ENCODE data around the gene FAM83F. TPM values are rescaled to one million over a fixed set of nuclear protein-coding genes. Genes with fewer than 3 reads are reported as not detected.
"Not testable (repeated sequence)": the region's sequence is repeated elsewhere in the genome, so short reads cannot be mapped to it uniquely, and the experiment has no call there.

Gene FAM83F
- 2.7 TPM for total RNA-seq

DNA sequence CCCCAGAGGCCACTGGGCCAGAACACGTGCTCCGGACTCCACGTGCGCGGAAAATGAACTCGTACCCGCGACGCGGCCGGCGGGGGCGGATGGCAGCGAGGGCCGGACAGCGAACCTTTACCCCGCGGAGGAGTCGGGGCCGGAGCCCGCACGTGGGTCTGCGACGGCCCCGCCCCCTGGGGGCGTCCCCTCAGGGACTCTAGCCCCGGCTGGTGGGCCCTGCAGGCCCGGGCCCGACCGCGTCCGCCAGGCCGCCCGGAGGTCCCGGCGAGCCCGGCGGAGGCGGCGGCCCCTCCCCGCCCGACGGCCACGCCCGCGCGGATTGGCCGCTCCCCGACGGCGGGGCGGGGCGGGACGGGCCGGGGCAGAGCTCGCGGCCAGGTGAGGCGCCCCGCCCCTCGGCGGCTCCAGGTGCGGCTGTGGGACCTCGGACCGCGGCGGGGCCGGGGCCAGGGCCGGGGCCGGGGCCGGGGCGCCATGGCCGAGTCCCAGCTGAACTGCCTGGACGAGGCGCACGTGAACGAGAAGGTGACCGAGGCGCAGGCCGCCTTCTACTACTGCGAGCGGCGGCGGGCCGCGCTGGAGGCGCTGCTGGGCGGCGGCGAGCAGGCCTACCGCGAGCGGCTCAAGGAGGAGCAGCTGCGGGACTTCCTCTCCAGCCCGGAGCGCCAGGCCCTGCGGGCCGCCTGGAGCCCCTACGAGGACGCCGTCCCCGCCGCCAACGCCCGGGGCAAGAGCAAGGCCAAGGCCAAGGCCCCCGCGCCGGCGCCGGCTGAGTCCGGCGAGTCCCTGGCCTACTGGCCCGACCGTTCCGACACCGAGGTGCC, at the start of gene FAM83F:
TSS of gene FAM83F (plus strand) at position 389 of the 827 bp plus-strand sequence. CDS start at position 478, 89 bp downstream.
- Histone ChIP-seq H3K27me3 (ENCODE audit: insufficient read depth, low read length) (peaks cover 47% of the 10 kb centered on the region), H3K4me3 (ENCODE audit: low read length) (no peak within 1 kb of the TSS), H3K4me1 (ENCODE audit: insufficient read depth, low read length) (peaks cover 10% of the 10 kb centered on the region)

DNA sequence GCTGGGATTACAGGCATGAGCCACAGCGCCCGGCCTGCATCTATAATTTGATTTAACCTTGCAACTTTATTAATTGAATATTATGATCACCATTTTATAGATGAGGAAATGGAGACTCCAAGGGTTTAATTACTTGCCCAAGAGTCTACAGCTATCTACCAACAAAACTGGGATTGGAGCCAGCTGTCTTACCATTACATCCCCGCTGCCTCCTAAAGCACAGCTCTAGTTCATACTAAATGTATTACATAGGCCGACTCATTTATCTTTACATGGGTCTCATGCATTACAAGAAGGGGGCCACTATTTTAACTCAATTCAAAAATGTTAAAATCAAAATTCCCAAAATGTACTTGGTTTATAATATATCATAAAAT, 48.6 kb upstream of the FAM83F start:
- Histone ChIP-seq H3K4me3 (ENCODE audit: low read length) (no peak overlapping the region), H3K4me1 (ENCODE audit: insufficient read depth, low read length) (peaks cover 80% of the 10 kb centered on the region), H3K9me3 (ENCODE audit: low read depth, low read length) (no peaks in the 10 kb centered on the region), H3K27me3 (ENCODE audit: insufficient read depth, low read length) (no peaks in the 10 kb centered on the region)

More for the DNA sequence above, at the start of gene FAM83F:
- H3K9me3 ChIP-seq (ENCODE audit: low read depth, low read length) = no peaks in the 10 kb centered on the region

DNA sequence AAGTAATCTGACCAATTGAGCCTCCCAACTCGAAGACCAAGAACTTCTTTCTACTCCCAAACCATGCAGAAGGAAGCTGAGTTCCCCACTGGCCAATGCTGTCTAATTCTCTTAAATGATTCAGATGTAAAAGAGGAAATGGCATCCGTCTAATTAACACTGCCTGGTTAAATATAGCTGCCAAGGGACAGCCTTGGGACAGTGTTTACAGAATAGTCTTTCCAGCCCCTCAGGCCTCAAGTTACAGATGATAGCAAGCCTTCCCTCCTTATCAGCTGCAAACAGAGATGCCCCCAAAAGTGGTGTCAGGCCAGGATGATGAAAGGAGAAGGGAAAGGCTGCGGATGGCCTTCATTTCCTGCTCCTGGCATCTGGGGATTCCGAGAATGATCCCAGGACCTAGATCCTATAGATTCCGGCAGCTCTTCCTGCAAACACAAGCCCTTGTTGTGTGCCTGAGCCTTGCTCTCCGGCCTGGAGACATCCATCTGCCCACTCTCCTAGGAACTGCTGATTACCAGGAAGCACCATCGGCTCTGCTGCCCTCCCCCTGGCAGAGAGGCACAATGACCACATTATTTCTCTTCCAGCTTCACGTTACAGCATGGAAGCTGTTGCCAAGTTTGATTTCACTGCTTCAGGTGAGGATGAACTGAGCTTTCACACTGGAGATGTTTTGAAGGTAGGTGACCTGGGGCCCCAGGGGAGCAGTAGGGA, 48.1 kb upstream of the FAM83F start:
- Histone ChIP-seq H3K4me3 (ENCODE audit: low read length) (no peak overlapping the region), H3K27me3 (ENCODE audit: insufficient read depth, low read length) (no peaks in the 10 kb centered on the region), H3K9me3 (ENCODE audit: low read depth, low read length) (no peaks in the 10 kb centered on the region), H3K4me1 (ENCODE audit: insufficient read depth, low read length) (peaks cover 84% of the 10 kb centered on the region)

GRCh38 chr22:39947220-39948216, 47.2 kb upstream of the FAM83F start:
- Histone ChIP-seq H3K27me3 (ENCODE audit: insufficient read depth, low read length) (no peaks in the 10 kb centered on the region), H3K9me3 (ENCODE audit: low read depth, low read length) (no peaks in the 10 kb centered on the region), H3K4me1 (ENCODE audit: insufficient read depth, low read length) (peaks cover 86% of the 10 kb centered on the region), H3K4me3 (ENCODE audit: low read length) (no peak overlapping the region)

GRCh38 chr22:39949964-39950737, 44.6 kb upstream of the FAM83F start:
- H3K4me3 ChIP-seq (ENCODE audit: low read length) = no peak overlapping the region
- H3K9me3 ChIP-seq (ENCODE audit: low read depth, low read length) = no peaks in the 10 kb centered on the region
- peaks cover 85% of the 10 kb centered on the region for H3K4me1 ChIP-seq (ENCODE audit: insufficient read depth, low read length)
- no peaks in the 10 kb centered on the region for H3K27me3 ChIP-seq (ENCODE audit: insufficient read depth, low read length)

GRCh38 chr22:39951603-39952293, 43.0 kb upstream of the FAM83F start:
- H3K4me1 ChIP-seq (ENCODE audit: insufficient read depth, low read length) = peaks cover 86% of the 10 kb centered on the region
- not testable (repeated sequence) for H3K27me3 ChIP-seq (ENCODE audit: insufficient read depth, low read length); H3K9me3 ChIP-seq (ENCODE audit: low read depth, low read length); H3K4me3 ChIP-seq (ENCODE audit: low read length)

- Histone ChIP-seq H3K4me3 (ENCODE audit: low read length) (no peak overlapping the region), H3K27me3 (ENCODE audit: insufficient read depth, low read length) (no peaks in the 10 kb centered on the region), H3K4me1 (ENCODE audit: insufficient read depth, low read length) (peaks cover 86% of the 10 kb centered on the region), H3K9me3 (ENCODE audit: low read depth, low read length) (no peaks in the 10 kb centered on the region)
These were observed 42.4 kb upstream of the FAM83F start for GRCh38 chr22:39952347-39952746.

- no peaks in the 10 kb centered on the region for H3K27me3 ChIP-seq (ENCODE audit: insufficient read depth, low read length)
- no peaks in the 10 kb centered on the region for H3K9me3 ChIP-seq (ENCODE audit: low read depth, low read length)
- H3K4me3 ChIP-seq (ENCODE audit: low read length) = no peak overlapping the region
- H3K4me1 ChIP-seq (ENCODE audit: insufficient read depth, low read length) = peaks cover 86% of the 10 kb centered on the region
These were observed 41.7 kb upstream of the FAM83F start for GRCh38 chr22:39953101-39953500.

DNA sequence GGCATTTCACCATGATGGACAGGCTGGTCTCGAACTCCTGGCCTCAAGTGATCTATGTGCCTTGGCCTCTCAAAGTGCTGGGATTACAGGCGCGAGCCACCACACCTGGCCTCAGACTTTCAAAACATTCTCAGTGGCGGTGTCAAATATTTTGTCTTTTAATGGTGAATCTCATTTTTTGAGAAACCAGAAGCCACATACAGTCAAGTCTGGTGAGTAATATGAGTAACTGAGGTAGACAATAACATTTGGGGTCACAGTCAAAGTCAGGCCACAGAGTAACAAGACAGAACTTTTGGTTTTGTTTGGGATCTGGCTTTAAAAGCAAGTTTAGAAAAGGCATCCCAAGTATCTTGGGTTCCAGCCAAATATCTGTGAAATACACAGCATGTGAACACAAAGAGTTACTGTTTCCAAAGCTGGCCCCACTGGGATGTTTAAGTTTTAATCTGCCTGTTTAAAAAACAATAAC, 40.1 kb upstream of the FAM83F start:
- H3K4me3 ChIP-seq (ENCODE audit: low read length) = no peak overlapping the region
- no peaks in the 10 kb centered on the region for H3K27me3 ChIP-seq (ENCODE audit: insufficient read depth, low read length)
- no peaks in the 10 kb centered on the region for H3K9me3 ChIP-seq (ENCODE audit: low read depth, low read length)
- H3K4me1 ChIP-seq (ENCODE audit: insufficient read depth, low read length) = peaks cover 90% of the 10 kb centered on the region

DNA sequence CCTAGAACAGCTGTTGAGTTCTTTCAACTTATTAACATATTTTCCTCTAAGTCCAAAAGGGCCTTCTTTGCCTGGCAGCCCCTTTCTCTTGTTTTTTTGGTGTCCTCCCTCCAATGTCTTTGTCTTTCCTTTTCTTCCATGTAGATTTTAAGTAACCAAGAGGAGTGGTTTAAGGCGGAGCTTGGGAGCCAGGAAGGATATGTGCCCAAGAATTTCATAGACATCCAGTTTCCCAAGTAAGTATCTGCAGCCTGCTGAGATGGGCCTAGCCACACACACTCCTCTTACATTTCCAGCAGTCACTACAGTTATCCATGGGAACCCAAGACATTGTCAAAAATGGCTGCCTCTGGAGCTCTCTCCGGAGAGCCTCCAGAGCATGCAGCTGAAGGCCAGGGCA, 39.1 kb upstream of the FAM83F start:
- Histone ChIP-seq H3K27me3 (ENCODE audit: insufficient read depth, low read length) (no peaks in the 10 kb centered on the region), H3K4me1 (ENCODE audit: insufficient read depth, low read length) (peaks cover 90% of the 10 kb centered on the region), H3K4me3 (ENCODE audit: low read length) (no peak overlapping the region), H3K9me3 (ENCODE audit: low read depth, low read length) (no peaks in the 10 kb centered on the region)

- Histone ChIP-seq H3K27me3 (ENCODE audit: insufficient read depth, low read length) (no peaks in the 10 kb centered on the region), H3K4me3 (ENCODE audit: low read length) (no peak overlapping the region), H3K9me3 (ENCODE audit: low read depth, low read length) (no peaks in the 10 kb centered on the region), H3K4me1 (ENCODE audit: insufficient read depth, low read length) (peaks cover 90% of the 10 kb centered on the region)
These were observed 37.7 kb upstream of the FAM83F start for GRCh38 chr22:39956932-39957664.

DNA sequence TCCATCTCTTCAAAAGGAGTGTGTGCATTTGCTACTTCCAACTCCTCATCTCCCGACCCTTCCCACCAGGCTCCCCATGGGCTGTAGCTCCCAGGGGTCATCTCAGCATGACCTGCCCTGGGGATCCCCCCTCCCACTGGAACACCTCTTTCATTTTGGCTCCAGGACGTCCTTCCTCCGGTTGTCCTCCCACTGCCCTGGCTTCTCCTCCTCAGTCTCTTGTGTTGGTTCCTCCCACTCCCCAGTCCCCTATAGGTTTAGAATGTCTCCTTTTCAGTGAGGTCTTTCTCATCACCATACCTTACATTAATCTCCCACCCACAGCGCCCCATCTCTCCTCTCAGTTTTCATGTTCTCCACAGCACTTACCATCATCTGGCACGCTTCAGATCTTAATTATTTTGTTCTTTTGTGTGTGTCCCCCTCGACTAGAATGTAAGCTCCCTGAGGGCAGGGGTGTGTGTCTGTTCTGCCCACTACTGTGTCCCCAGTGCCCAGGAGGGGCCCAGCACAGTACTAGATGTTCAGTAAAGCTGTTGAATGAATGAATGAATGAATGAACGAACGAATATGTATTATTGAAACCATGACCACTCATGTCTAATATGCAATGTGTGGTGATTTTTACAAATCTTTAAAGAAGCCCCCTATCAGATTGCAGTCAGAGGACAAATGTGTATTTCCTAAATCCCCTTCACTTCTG, 36.6 kb upstream of the FAM83F start:
- no peaks in the 10 kb centered on the region for H3K9me3 ChIP-seq (ENCODE audit: low read depth, low read length)
- H3K4me1 ChIP-seq (ENCODE audit: insufficient read depth, low read length) = peaks cover 92% of the 10 kb centered on the region
- H3K4me3 ChIP-seq (ENCODE audit: low read length) = no peak overlapping the region
- H3K27me3 ChIP-seq (ENCODE audit: insufficient read depth, low read length) = no peaks in the 10 kb centered on the region

Measured in mononuclear cell (primary cell).